IgD-negative memory B cell (primary cell): ENCODE results near the gene PAPPA2. TPM values are rescaled to one million over a fixed set of nuclear protein-coding genes. Genes with fewer than 3 reads are reported as not detected.

ENCODE experiments used
- H3K27ac Mint-ChIP-seq, 3 donors: one replicate each; pipeline ENCODE4 v1.8.0; 2020 to 2022; ENCODE audit warnings: mild to moderate bottlenecking in 3 of 3, mixed read lengths in 3 of 3, moderate library complexity in 1 of 3
- H3K27me3 Mint-ChIP-seq: one replicate; pipeline ENCODE4 v1.8.0; 2021; ENCODE audit warnings: mixed read lengths
- H3K36me3 Mint-ChIP-seq: one replicate; pipeline ENCODE4 v1.8.0; 2020; ENCODE audit warnings: mild to moderate bottlenecking, mixed read lengths
- H3K4me1 Mint-ChIP-seq, 3 donors: one replicate each; pipeline ENCODE4 v1.8.0; 2020 to 2022; ENCODE audit warnings: mixed read lengths in 3 of 3, mild to moderate bottlenecking in 1 of 3
- H3K4me3 Mint-ChIP-seq, 4 donors: one replicate each; pipeline ENCODE4 v1.8.0; 2020 to 2022; ENCODE audit warnings: mild to moderate bottlenecking in 4 of 4, mixed read lengths in 4 of 4, moderate library complexity in 3 of 4
- H3K9me3 Mint-ChIP-seq, 3 donors: one replicate each; pipeline ENCODE4 v1.8.0; 2020 to 2021; ENCODE audit warnings: mixed read lengths in 3 of 3, mild to moderate bottlenecking in 1 of 3
- polyA plus RNA-seq: library from polyadenylated mRNA; unstranded; fragments of 300-500 nt; fragmentation: Illumina TruSeq; gene quantifications from one replicate; pipeline ENCODE4 v1.2.3, GENCODE V29; 2021

Gene PAPPA2
- polyA plus RNA-seq, 1 donor from 2014 or later: not detected

DNA sequence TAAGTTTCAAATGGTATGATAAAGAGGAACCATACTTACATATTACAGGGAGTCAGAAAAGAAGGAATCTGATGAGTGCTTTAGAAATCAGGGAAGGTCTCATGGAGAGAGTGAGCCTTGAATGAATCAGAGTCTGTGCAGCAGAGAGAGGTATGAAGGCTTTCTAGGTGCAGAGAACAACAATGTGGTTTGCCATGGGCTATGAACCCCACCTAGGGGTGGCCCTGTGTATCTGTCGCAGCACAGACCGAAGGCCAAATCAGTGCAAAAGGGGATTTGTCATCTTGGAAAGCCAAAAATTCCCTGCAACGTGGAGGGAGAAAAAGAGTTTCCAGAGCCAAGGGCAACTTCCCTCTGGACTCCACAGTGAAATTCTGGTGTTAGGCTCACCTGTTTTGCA, 3.5 kb downstream of the PAPPA2 start:
- Mint-ChIP-seq H3K27me3 (peaks cover 1% of the 10 kb centered on the region), H3K4me1 (no peaks in the 10 kb centered on the region), H3K9me3 (peaks cover 0 to 1% (median 0%) of the 10 kb centered on the region in 3 donors), H3K36me3 (no peaks in the 10 kb centered on the region), H3K27ac (no peak overlapping the region), H3K4me3 (no peak overlapping the region)

DNA sequence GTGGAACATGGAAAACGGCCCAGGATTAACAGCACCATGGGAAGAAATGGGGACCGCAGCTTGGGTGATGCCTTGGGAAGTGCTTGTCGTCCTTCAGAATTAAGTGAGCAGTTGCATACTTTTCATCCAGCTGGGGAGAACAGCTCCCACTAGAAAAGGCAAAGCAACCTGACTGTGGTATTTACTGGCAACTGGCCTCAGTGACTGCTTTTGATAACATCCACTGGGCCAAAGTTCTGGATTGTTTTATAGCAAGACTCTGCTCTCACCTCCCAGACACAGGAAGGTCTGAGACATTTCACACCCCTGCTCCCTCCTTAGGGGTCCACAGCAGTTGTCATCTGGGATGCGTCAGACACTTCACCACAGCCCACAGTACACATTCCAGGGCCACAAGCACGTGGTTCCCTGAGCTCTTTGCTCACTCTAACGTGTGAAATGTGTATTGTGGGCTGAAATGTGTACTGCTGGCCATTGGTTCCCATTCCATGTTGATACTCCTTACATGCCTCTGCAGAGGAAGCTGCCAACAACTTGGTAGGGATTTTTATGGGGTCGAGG, 6.6 kb downstream of the PAPPA2 start:
- H3K36me3 Mint-ChIP-seq: no peaks in the 10 kb centered on the region
- H3K27ac Mint-ChIP-seq: no peak overlapping the region
- H3K4me3 Mint-ChIP-seq: no peak overlapping the region
- H3K9me3 Mint-ChIP-seq: no peaks in the 10 kb centered on the region
- H3K27me3 Mint-ChIP-seq: peaks cover 6% of the 10 kb centered on the region
- no peaks in the 10 kb centered on the region for H3K4me1 Mint-ChIP-seq

DNA sequence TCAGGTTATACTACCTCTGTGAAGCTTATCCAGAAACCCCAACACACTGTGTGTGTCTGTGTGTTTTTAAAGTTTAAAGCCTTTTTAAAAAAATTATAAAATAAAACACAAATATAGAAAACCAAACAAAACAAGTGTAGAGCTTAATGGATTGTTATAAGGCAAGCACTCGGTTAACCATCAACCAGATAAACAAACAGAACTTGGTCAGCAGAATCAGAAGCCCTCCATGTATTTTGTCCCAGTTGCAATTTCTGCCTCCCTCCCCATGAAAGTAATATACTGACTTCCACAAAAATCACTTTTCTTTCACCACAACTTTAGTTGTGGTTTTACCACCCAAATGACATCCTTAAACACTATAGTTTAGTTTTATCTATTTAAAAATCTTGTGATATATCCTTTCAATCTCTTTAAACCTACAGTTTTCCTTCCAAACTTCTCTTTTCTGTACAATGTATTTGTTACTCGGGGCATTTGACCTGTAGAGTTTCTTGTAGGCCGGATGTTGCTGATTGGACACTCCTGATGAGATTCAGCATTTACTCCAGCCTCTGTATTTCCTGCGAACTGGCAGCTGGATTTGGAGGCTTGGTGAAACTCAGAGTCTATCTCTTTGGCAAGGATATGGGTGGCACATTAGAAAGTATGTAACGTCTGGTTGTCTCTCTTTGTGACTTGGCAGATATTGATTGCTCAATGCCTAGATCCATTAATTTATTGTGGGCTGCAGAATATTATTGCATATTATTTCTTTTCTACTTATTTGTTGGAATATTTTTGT, 8.6 kb downstream of the PAPPA2 start:
- H3K9me3 Mint-ChIP-seq: no peaks in the 10 kb centered on the region
- no peaks in the 10 kb centered on the region for H3K4me1 Mint-ChIP-seq
- H3K27me3 Mint-ChIP-seq: peaks cover 6% of the 10 kb centered on the region
- H3K36me3 Mint-ChIP-seq: no peaks in the 10 kb centered on the region
- no peak overlapping the region for H3K27ac Mint-ChIP-seq
- H3K4me3 Mint-ChIP-seq: no peak overlapping the region

- H3K4me1 Mint-ChIP-seq: no peaks in the 10 kb centered on the region
- H3K27ac Mint-ChIP-seq: no peak overlapping the region
- no peaks in the 10 kb centered on the region for H3K36me3 Mint-ChIP-seq
- no peaks in the 10 kb centered on the region for H3K27me3 Mint-ChIP-seq
- peaks cover 0 to 3% (median 3%) of the 10 kb centered on the region in 3 donors for H3K9me3 Mint-ChIP-seq
- no peak overlapping the region for H3K4me3 Mint-ChIP-seq
Observed at GRCh38 chr1:176479971-176480370, 17.0 kb downstream of the PAPPA2 start.

GRCh38 chr1:176480750-176481149, 17.8 kb downstream of the PAPPA2 start:
- Mint-ChIP-seq H3K27ac (no peak overlapping the region), H3K4me3 (no peak overlapping the region), H3K9me3 (peaks cover 0 to 3% (median 3%) of the 10 kb centered on the region in 3 donors), H3K36me3 (no peaks in the 10 kb centered on the region), H3K4me1 (no peaks in the 10 kb centered on the region), H3K27me3 (no peaks in the 10 kb centered on the region)

DNA sequence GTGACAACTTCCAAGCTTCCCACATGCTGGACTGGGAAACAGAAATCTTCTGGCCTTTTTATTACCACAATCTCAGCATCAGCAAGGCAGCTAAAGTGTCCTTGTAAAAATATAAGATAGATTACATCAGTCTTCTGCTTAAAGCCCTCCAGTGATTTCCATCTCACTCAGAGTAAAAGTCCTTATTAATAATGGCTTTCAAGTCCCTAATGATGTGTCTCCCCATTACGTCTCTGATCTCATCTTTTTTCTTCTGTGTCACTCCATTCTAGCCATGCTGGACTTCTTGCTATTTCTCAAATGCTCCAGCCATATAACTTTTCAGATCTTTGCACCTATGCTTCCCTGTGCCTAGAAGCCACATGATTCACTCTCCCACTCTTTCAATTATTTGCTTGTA, 22.1 kb downstream of the PAPPA2 start:
- peaks cover 2% of the 10 kb centered on the region for H3K27me3 Mint-ChIP-seq
- H3K36me3 Mint-ChIP-seq: no peaks in the 10 kb centered on the region
- no peaks in the 10 kb centered on the region for H3K4me1 Mint-ChIP-seq
- no peak overlapping the region for H3K4me3 Mint-ChIP-seq
- no peak overlapping the region for H3K27ac Mint-ChIP-seq
- H3K9me3 Mint-ChIP-seq: peaks cover 0 to 3% (median 3%) of the 10 kb centered on the region in 3 donors

DNA sequence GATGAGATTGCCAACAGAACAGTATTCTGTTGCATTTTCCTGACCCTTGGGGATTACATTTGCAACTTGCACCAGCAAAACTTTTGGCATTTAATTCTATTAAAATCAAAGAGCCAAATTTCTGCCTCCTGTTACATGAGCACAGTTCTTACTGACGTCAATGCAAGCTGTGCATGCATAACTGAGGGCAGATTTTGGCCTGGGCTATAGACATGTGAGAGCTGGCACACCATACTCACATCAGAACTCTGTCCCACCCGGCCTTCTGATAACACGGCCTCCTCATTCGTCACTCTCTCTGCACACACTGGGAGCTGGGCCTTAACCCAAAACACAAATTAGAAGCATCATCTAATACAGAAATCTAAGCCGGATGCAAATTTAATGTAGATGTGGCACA, 31.5 kb downstream of the PAPPA2 start:
- Mint-ChIP-seq H3K27ac (no peak overlapping the region), H3K9me3 (peaks cover 0 to 4% (median 1%) of the 10 kb centered on the region in 3 donors), H3K4me3 (no peak overlapping the region), H3K27me3 (peaks cover 5% of the 10 kb centered on the region), H3K4me1 (no peaks in the 10 kb centered on the region), H3K36me3 (no peaks in the 10 kb centered on the region)

- H3K27ac Mint-ChIP-seq: no peak overlapping the region
- H3K27me3 Mint-ChIP-seq: peaks cover 8% of the 10 kb centered on the region
Observed at GRCh38 chr1:176499671-176500070, 36.7 kb downstream of the PAPPA2 start.

DNA sequence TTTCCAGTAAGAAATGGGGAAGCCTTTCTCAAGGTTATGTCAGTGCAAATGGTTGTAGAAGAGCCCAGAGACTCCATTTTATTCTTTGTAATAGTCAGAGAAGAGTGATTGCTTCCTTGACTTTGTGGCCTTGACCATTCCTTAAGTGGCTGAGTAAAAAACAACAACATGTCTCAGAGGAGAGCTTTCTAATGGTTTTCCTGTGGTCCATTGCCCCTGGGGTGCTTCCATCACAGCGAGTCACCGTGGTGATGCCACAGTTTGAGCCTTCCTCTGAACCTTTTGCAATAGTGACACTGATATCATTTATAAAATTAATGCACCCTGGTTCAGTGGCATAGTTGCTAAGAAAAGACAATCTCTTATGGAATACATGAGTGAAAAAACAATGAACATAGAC, 38.6 kb downstream of the PAPPA2 start:
- Mint-ChIP-seq H3K36me3 (no peaks in the 10 kb centered on the region), H3K27me3 (peaks cover 14% of the 10 kb centered on the region), H3K4me1 (no peaks in the 10 kb centered on the region), H3K27ac (no peak overlapping the region), H3K4me3 (no peak overlapping the region), H3K9me3 (peaks cover 0 to 8% (median 1%) of the 10 kb centered on the region in 3 donors)

More at GRCh38 chr1:176499671-176500070, 36.7 kb downstream of the PAPPA2 start:
- peaks cover 0 to 4% (median 1%) of the 10 kb centered on the region in 3 donors for H3K9me3 Mint-ChIP-seq
- no peak overlapping the region for H3K4me3 Mint-ChIP-seq
- H3K36me3 Mint-ChIP-seq: no peaks in the 10 kb centered on the region
- no peaks in the 10 kb centered on the region for H3K4me1 Mint-ChIP-seq

GRCh38 chr1:176504848-176505553, 42.0 kb downstream of the PAPPA2 start:
- Mint-ChIP-seq H3K27ac (no peak overlapping the region), H3K4me1 (no peaks in the 10 kb centered on the region), H3K36me3 (no peaks in the 10 kb centered on the region), H3K27me3 (peaks cover 10% of the 10 kb centered on the region), H3K4me3 (no peak overlapping the region), H3K9me3 (peaks cover 0 to 4% (median 0%) of the 10 kb centered on the region in 3 donors)

GRCh38 chr1:176512966-176513365, 50.0 kb downstream of the PAPPA2 start:
- H3K36me3 Mint-ChIP-seq: no peaks in the 10 kb centered on the region
- no peaks in the 10 kb centered on the region for H3K4me1 Mint-ChIP-seq
- no peaks in the 10 kb centered on the region for H3K27me3 Mint-ChIP-seq
- no peak overlapping the region for H3K4me3 Mint-ChIP-seq
- H3K9me3 Mint-ChIP-seq: peaks cover 0 to 3% (median 3%) of the 10 kb centered on the region in 3 donors
- H3K27ac Mint-ChIP-seq: no peak overlapping the region

GRCh38 chr1:176515310-176515709, 52.3 kb downstream of the PAPPA2 start:
- Mint-ChIP-seq H3K9me3 (peaks cover 0 to 3% (median 3%) of the 10 kb centered on the region in 3 donors), H3K27ac (peak overlapping the region in 1 of 3 donors; percentile 69), H3K4me1 (no peaks in the 10 kb centered on the region), H3K4me3 (no peak overlapping the region), H3K36me3 (no peaks in the 10 kb centered on the region), H3K27me3 (no peaks in the 10 kb centered on the region)

DNA sequence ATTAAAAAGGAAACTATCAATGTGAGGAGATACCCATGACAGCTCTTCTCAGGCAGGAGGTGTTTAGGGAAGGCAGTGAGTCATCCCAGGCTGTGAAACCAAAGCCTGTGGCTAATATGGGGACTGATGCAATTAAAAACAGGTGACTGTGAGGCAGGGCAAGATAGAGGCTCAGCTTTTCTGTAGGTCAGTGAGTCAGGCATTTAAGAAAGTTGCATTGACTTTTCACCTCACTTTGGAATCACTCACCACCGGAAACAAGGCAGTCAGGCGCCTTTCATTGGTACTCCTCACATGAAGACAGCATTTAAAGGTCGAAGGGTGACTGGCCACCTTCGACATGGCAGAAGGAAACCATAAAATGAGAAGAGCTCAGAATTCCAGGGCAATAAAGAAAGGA, 54.5 kb downstream of the PAPPA2 start:
- H3K4me1 Mint-ChIP-seq: no peaks in the 10 kb centered on the region
- no peak overlapping the region for H3K27ac Mint-ChIP-seq
- no peaks in the 10 kb centered on the region for H3K36me3 Mint-ChIP-seq
- no peaks in the 10 kb centered on the region for H3K27me3 Mint-ChIP-seq
- peaks cover 0 to 3% (median 1%) of the 10 kb centered on the region in 3 donors for H3K9me3 Mint-ChIP-seq
- no peak overlapping the region for H3K4me3 Mint-ChIP-seq

GRCh38 chr1:176521211-176521610, 58.2 kb downstream of the PAPPA2 start:
- Mint-ChIP-seq H3K9me3 (no peaks in the 10 kb centered on the region), H3K27me3 (no peaks in the 10 kb centered on the region), H3K4me1 (no peaks in the 10 kb centered on the region), H3K4me3 (no peak overlapping the region), H3K27ac (no peak overlapping the region), H3K36me3 (no peaks in the 10 kb centered on the region)

GRCh38 chr1:176522310-176522845, 59.4 kb downstream of the PAPPA2 start:
- Mint-ChIP-seq H3K4me3 (no peak overlapping the region), H3K4me1 (no peaks in the 10 kb centered on the region), H3K27ac (no peak overlapping the region), H3K27me3 (no peaks in the 10 kb centered on the region), H3K36me3 (no peaks in the 10 kb centered on the region), H3K9me3 (no peaks in the 10 kb centered on the region)
